ENCODE data around the gene CALHM4.

The CALHM4 gene

DNA sequence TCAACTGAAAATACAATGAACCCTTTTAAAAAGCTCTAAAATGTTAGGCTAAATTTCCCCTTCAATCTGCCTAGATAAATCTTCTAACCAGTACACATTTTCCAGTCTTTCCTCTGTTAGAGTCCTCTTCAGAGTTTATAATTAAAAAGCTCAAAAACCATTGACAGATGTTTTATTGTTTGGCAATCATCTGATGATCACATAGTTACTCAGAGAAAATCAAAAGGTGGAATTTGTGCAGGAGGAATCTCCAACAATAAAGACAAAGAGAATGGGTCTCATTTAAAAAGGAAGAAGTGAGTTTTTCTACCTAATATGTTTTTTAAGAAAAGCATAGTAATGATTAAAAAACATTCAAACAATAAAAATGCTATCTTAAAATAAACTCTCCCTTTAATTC is 11.1 kb upstream of the CALHM4 start:
- no peak for DNase-seq (ENCODE audit: low spot score)

DNA sequence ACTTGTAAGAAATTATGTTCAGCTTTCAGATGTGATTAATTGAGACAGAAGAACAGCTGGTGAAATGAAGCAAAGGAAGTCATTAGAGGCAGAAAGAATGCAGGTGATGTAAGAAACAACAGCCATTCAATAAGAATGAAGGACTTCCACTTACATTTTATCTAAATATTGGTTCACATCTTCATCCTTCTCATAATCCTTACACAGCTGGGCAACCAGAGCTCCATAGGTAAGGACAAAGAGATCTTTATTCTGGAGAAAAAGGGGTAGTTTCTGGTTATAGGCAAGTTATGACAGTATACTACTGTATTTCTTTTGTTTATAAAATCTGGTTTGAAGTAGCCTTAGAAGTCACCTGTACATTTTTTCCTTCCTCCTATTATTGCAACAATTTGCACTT is 10.4 kb upstream of the CALHM4 start:
- no peak for DNase-seq (ENCODE audit: low spot score)

- DNase-seq (ENCODE audit: low spot score): no peak
These were observed 7.9 kb upstream of the CALHM4 start, which contains the start of gene TRAPPC3L for GRCh38 chr6:116545651-116546050. TRAPPC3L (minus strand) TSS chr6:116545684; CDS start chr6:116545514, 170 bp downstream.

DNA sequence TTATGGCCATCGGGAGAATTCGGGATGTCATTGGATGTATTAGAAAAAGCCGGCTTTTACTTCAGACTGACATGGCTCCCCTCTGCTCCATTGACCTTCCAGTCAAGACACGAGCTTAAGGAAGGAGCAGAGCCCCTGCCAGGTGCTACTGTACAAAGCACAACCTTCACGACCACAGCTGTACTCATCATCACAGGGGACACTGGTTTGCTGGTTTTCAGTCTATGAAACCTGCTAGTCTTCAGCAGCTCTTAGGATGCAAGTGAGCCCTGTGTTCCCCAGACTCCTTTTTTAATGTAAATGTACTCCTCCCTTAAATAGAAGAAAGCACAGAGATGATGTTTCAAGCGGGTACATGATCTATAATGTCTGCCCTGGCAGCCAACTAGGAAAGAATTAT is 6.2 kb upstream of the CALHM4 start:
- DNase-seq (ENCODE audit: low spot score): no peak

GRCh38 chr6:116550796-116551195 is 2.8 kb upstream of the CALHM4 start:
- no peak for DNase-seq (ENCODE audit: low spot score)

- peak; percentile 40 for DNase-seq (ENCODE audit: low spot score)
These were observed 2.5 kb downstream of the CALHM4 start for GRCh38 chr6:116556065-116556464.

DNA sequence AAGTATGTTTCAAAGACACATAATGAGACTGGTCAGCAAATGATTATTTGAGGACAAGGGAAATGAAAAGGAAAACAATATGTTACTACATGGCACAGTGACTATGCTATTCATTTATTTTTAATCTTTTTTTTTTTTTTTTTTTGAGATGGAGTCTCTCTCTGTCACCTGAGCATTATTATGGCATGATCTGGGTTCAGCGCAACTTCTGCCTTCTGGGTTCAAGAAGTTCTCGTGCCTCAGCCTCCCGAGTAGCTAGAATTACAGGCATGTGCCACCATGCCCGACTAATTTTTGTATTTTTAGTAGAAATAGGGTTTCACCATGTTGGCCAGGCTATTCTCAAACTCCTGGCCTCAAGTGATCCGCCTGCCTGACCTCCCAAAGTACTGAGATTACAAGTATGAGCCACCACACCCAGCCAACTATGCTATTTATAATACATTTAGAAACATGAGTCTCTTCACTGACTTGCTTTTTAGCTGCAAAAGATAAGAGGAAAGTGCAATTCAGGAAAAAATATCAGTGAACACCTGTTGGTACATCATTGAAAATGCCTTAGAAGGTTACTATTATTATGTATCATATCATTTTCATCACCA is 3.4 kb downstream of the CALHM4 start:
- DNase-seq (ENCODE audit: low spot score): no peak

- DNase-seq (ENCODE audit: low spot score): peak; percentile 61
These were observed 4.3 kb downstream of the CALHM4 start for GRCh38 chr6:116557893-116558292.

- DNase-seq (ENCODE audit: low spot score): no peak
These were observed 6.6 kb downstream of the CALHM4 start for GRCh38 chr6:116560130-116560529.

- DNase-seq (ENCODE audit: low spot score): peak; percentile 29
These were observed 7.9 kb downstream of the CALHM4 start for GRCh38 chr6:116561377-116562018.

- no peak for DNase-seq (ENCODE audit: low spot score)
These were observed 8.5 kb downstream of the CALHM4 start for GRCh38 chr6:116562019-116562403.

DNA sequence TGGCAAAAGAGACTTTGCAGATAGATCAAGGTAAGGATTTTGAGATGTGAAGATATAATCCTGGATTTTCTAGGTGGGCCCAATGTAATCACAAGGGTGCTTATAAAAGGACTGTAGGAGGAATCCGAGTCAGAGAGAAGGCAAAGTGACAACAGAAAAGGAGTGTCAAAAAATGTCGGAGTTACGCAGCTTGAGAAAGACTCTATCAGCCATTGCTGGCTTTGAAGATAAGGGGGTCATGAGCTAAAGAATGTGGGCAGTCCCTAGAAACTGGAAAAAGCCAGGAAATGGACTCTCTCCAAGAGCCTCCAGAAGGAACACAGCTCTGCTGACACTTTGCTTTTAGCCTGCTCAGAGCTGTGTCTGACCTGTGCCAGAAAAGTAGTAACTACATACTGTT is 9.1 kb downstream of the CALHM4 start:
- no peak for DNase-seq (ENCODE audit: low spot score)

- no peak for DNase-seq (ENCODE audit: low spot score)
These were observed 10.3 kb downstream of the CALHM4 start for GRCh38 chr6:116563830-116564229.

GRCh38 chr6:116564311-116564710 is 10.8 kb downstream of the CALHM4 start:
- peak; percentile 31 for DNase-seq (ENCODE audit: low spot score)

- peak; percentile 36 for DNase-seq (ENCODE audit: low spot score)
These were observed 11.6 kb downstream of the CALHM4 start for GRCh38 chr6:116564921-116565872.

GRCh38 chr6:116568111-116568510 is 14.6 kb downstream of the CALHM4 start:
- DNase-seq (ENCODE audit: low spot score): no peak

DNA sequence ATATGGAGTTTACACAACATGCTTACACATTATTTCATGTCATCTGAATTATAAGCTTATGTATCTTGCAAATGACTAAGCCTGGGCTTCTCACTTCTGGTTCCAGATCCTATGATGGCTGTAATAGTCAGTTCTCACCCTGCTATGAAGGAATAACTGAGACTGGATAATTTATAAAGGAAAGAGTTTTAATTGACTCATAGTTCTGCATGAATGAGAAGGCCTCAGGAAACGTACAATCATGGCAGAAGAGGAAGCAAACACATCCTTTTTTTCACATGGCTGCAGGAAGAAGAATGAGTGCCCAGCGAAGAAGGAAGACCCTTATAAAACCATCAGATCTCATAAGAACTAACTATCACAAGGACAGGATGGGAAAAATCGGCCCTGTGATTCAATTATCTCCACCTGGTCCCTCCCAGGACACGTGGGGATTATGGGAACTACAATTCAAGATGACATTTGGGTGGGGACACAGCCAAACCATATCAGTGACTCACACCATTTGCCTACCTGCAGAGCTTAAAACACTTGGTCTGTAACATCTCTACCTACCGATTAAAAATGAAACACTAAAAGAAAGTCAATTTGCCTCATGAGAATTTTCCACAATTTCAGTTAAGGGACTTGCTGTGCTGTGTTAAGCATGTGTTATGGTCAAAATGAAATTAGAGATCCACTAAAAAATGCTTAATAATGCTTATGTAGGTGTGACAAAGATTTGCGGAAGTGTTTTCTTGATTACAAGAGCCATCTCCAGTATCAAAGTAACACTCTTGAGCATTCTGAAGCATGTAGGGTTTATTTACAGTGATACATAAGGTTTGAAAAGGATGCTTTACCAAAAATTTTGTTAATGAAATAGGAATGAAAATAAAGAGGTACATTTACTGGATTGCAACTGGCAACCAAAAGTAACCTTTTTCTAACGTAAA is 15.5 kb downstream of the CALHM4 start:
- no peak for DNase-seq (ENCODE audit: low spot score)

GRCh38 chr6:116570856-116571682 is 17.5 kb downstream of the CALHM4 start, which contains the start of gene RWDD1:
RWDD1 (plus strand) TSS chr6:116571504; CDS start chr6:116571583, 79 bp downstream.
- DNase-seq (ENCODE audit: low spot score): peak; percentile 95

- DNase-seq (ENCODE audit: low spot score): no peak
These were observed 18.1 kb downstream of the CALHM4 start for GRCh38 chr6:116571683-116572000.

- DNase-seq (ENCODE audit: low spot score): peak; percentile 47
These were observed 18.6 kb downstream of the CALHM4 start for GRCh38 chr6:116572162-116572561.

- DNase-seq (ENCODE audit: low spot score): no peak
These were observed 21.7 kb downstream of the CALHM4 start for GRCh38 chr6:116575227-116575626.

Data from hepatic stellate cell (primary cell).